Uterus (tissue), 4 donors: Measurements from ENCODE around the gene CAND2. TPM values are rescaled to one million over a fixed set of nuclear protein-coding genes. Genes with fewer than 3 reads are reported as not detected.

Experiments
- DNase-seq, 2 donors: peaks; one replicate each; pipeline ENCODE4 v3.0.0-alpha.2; 2019 to 2020
- H3K27ac ChIP-seq, 2 donors: fragments of 200-600 bp; sonication (generic); 1 replicate in 1 of 2; 2 replicates in 1 of 2; pipeline ENCODE4 v1.5.1; 2016 to 2018
- H3K27me3 ChIP-seq, 2 donors: fragments of 200-600 bp; sonication (generic); one replicate each; pipeline ENCODE4 v1.5.1; 2018 to 2019; ENCODE audit warnings: control low read depth in 1 of 2
- H3K36me3 ChIP-seq, 2 donors: fragments of 200-600 bp; sonication (generic); one replicate each; pipeline ENCODE4 v1.5.1; 2019; ENCODE audit warnings: control low read depth in 1 of 2
- H3K4me1 ChIP-seq, 2 donors: fragments of 200-600 bp; sonication (generic); one replicate each; pipeline ENCODE4 v1.5.1; 2018 to 2019; ENCODE audit warnings: control low read depth in 1 of 2
- H3K4me3 ChIP-seq, 2 donors: fragments of 200-600 bp; sonication (generic); 1 replicate in 1 of 2; 2 replicates in 1 of 2; pipeline ENCODE4 v1.5.1; 2018 to 2019; ENCODE audit warnings: mild to moderate bottlenecking in 1 of 2
- H3K9me3 ChIP-seq, 2 donors: fragments of 200-600 bp; sonication (generic); one replicate each; pipeline ENCODE4 v1.5.1; 2019; ENCODE audit warnings: control low read depth in 1 of 2
- POLR2A ChIP-seq, 2 donors: fragments of 450-650 bp; IDR thresholded peaks; one replicate each; pipeline ENCODE4 v1.6.1; 2016; ENCODE audit warnings: antibody characterized with exemption in 2 of 2, mild to moderate bottlenecking in 1 of 2, moderate library complexity in 1 of 2
- intact Hi-C: fragments of 100-400 bp; cut with DNase I; formaldehyde crosslinking; loops from one replicate; pipeline ENCODE4 v1.15.1; 2023; ENCODE audit warnings: low total_unique reads
- total RNA-seq, 4 donors: library from RNA; depleted of rRNA in 3 of 4; stranded (reverse); fragments of >200 nt in 3 of 4; gene quantifications; one replicate each; pipeline versions ENCODE4 v1.1.0 to v1.2.4, GENCODE V29; 2014 to 2023
- TF ChIP-seq, protein P1 (sequence below), 4 experiments: fragments of 200-600 bp in 2 of 4; fragments of 450-650 bp in 2 of 4; sonication (generic) in 2 of 4; IDR thresholded peaks; one replicate each; pipeline ENCODE4 v1.5.1; 2016 to 2019; ENCODE audit warnings: antibody characterized with exemption in 4 of 4, mild to moderate bottlenecking in 2 of 4, moderate library complexity in 1 of 4
- donor health status: DM: yes; HTN: yes; CAD: no.

Gene CAND2
- total RNA-seq, 4 donors from 2014 or later: 6.8 to 42.0 (median 22.1) TPM

DNA sequence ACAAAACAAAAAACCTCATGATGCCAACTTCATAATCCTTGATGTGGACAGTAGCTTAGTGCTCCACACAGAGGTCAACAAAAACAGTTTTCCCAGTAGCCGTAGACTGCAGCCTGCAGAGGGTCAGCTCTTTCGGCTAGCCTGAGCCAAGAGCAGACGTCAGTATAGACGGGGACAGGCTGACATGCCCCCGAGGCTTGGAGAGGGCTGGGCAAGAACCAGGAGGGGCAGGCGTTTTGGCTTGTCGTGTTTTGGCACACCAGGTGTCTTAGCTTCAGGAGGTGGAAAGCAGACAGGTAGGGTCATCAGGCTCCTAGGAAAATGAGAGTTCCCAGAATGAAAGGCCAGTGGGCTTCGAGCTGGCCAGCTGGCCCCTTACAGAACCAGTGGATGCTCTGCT is 21.8 kb downstream of the CAND2 start:
- TF ChIP-seq, protein P1, sequence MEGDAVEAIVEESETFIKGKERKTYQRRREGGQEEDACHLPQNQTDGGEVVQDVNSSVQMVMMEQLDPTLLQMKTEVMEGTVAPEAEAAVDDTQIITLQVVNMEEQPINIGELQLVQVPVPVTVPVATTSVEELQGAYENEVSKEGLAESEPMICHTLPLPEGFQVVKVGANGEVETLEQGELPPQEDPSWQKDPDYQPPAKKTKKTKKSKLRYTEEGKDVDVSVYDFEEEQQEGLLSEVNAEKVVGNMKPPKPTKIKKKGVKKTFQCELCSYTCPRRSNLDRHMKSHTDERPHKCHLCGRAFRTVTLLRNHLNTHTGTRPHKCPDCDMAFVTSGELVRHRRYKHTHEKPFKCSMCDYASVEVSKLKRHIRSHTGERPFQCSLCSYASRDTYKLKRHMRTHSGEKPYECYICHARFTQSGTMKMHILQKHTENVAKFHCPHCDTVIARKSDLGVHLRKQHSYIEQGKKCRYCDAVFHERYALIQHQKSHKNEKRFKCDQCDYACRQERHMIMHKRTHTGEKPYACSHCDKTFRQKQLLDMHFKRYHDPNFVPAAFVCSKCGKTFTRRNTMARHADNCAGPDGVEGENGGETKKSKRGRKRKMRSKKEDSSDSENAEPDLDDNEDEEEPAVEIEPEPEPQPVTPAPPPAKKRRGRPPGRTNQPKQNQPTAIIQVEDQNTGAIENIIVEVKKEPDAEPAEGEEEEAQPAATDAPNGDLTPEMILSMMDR (IDR thresholded peaks at IDR 0.05): no peak
- TF ChIP-seq POLR2A (IDR thresholded peaks at IDR 0.05): no peak
- Histone ChIP-seq H3K36me3 (no peaks in the 10 kb centered on the region), H3K27me3 (no peaks in the 10 kb centered on the region)

DNA sequence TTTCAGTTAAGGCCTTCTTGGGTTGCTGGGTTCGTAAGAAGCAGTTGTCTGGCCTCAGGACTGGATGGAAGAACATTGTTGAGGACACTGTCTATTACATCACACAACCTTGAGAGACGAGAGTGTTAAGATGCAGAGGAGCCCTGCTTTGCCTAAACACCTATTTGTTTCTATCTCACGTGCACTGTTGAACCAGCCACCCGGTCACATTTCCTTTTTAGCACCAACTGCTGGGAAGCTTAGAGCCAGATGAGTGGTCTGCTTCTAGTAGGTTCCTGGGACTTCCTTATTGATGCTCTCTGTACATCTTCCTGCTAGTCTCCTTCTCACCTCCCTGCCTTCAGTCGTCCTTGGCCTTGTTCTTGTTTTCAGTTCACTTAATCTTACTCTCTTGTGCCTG is 22.3 kb downstream of the CAND2 start:
- no peak overlapping the region for H3K4me3 ChIP-seq
- intact Hi-C loops: no loop called here
- TF ChIP-seq, protein P1 (IDR thresholded peaks at IDR 0.05): no peak
- no peak for TF ChIP-seq POLR2A (IDR thresholded peaks at IDR 0.05)
- no peak overlapping the region for H3K27ac ChIP-seq
- H3K36me3 ChIP-seq: no peaks in the 10 kb centered on the region
- DNase-seq: no peak
- no peaks in the 10 kb centered on the region for H3K9me3 ChIP-seq
- no peaks in the 10 kb centered on the region for H3K4me1 ChIP-seq
- no peaks in the 10 kb centered on the region for H3K27me3 ChIP-seq

More for the DNA sequence above, 21.8 kb downstream of the CAND2 start:
- H3K4me3 ChIP-seq: no peak overlapping the region
- DNase-seq: no peak
- H3K9me3 ChIP-seq: no peaks in the 10 kb centered on the region
- no peaks in the 10 kb centered on the region for H3K4me1 ChIP-seq
- intact Hi-C loops: no loop called here
- H3K27ac ChIP-seq: no peak overlapping the region

DNA sequence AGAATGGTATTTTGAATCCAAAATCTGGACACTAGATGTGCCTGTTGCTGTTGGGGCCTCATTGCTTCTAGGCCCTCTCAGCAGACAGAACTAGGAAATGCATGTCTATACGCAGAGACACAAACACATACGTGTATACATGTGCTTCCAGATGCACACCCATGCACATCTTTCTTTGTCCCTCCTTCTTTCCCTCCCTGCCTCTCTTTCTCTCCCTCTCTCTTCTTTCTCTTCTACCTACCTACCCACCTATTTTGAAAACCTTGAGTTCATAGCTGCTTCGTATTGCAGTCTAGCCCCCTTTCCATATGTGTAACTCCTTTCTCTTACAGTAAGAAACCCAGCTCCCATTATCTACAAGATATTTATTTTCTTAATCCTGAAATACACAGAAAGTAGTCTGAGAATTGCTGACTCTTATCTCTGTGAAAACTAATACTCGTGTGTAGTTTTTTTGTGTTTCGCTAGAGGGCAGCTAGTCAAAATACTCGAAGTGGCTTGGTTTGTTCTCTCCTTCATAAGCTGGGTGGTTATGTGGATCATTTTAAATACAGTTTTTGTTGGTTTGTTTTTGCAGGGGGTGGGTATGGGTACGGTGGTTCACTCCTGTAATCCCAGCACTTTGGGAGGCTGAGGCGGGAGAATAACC is 26.4 kb downstream of the CAND2 start:
- no peak overlapping the region for H3K4me3 ChIP-seq
- intact Hi-C loops: no loop called here
- H3K27me3 ChIP-seq: no peaks in the 10 kb centered on the region
- H3K27ac ChIP-seq: no peak overlapping the region
- no peak for DNase-seq
- no peaks in the 10 kb centered on the region for H3K36me3 ChIP-seq
- TF ChIP-seq, protein P1 (IDR thresholded peaks at IDR 0.05): no peak
- TF ChIP-seq POLR2A (IDR thresholded peaks at IDR 0.05): no peak
- no peaks in the 10 kb centered on the region for H3K9me3 ChIP-seq
- H3K4me1 ChIP-seq: no peaks in the 10 kb centered on the region

DNA sequence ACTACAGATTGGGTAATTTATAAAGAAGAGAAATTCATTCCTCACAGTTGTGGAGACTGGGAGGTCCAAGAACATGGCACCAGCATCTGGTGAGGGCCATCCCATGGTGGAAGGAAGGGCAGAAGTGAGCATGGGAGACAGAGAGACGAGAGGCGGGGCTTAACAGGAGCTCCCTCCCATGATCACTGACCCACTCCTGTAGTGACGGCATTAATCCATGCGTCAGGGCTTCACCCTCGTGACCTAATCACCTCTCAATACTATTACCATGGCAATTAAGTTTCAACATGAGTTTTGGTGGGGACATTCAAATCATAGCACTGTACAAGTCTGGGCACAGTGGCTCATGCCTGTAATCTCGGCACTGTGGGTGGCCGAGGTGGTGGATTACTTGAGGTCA is 27.8 kb downstream of the CAND2 start:
- H3K27me3 ChIP-seq: no peaks in the 10 kb centered on the region
- H3K27ac ChIP-seq: no peak overlapping the region
- intact Hi-C loops: no loop called here
- no peak for TF ChIP-seq POLR2A (IDR thresholded peaks at IDR 0.05)
- TF ChIP-seq, protein P1 (IDR thresholded peaks at IDR 0.05): no peak
- no peak overlapping the region for H3K4me3 ChIP-seq
- H3K36me3 ChIP-seq: no peaks in the 10 kb centered on the region
- no peaks in the 10 kb centered on the region for H3K9me3 ChIP-seq
- no peak for DNase-seq
- no peaks in the 10 kb centered on the region for H3K4me1 ChIP-seq

DNA sequence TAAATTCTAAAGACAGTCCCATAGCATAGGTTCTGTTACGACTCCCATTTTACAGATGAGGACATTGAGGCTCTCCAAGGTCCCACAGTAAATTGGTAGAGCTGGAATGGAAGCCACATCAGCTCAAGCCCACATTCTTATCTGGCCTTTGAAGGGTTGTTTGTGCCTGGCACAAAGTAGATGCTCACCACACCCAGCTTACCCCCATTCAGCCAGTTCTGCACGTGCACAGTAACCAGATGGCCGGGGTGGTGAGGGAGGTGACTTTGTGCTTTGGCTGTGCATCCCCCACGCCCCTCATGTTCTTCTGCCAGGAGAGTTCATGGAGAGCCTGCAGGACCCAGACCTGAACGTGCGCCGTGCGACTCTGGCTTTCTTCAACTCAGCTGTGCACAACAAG is 28.7 kb downstream of the CAND2 start:
- no peaks in the 10 kb centered on the region for H3K36me3 ChIP-seq
- no peak overlapping the region for H3K4me3 ChIP-seq
- H3K27ac ChIP-seq: no peak overlapping the region
- intact Hi-C loops: no loop called here
- H3K27me3 ChIP-seq: no peaks in the 10 kb centered on the region
- no peaks in the 10 kb centered on the region for H3K4me1 ChIP-seq
- DNase-seq: no peak
- TF ChIP-seq, protein P1 (IDR thresholded peaks at IDR 0.05): no peak
- no peak for TF ChIP-seq POLR2A (IDR thresholded peaks at IDR 0.05)
- no peaks in the 10 kb centered on the region for H3K9me3 ChIP-seq
